Stimulated activated CD8-positive, alpha-beta memory T cell treated with anti-CD3 and anti-CD28 coated beads, Interleukin-12 subunit alpha, Interleukin-12 subunit beta, amount 100 ng/mL, for 24 hours (primary cell): ENCODE measurements around the gene BICDL2.

ENCODE experiments used
- DNase-seq: peaks from one replicate; pipeline ENCODE4 v3.0.0-alpha.2; 2020; ENCODE audit errors: extremely low read depth

The BICDL2 gene

DNA sequence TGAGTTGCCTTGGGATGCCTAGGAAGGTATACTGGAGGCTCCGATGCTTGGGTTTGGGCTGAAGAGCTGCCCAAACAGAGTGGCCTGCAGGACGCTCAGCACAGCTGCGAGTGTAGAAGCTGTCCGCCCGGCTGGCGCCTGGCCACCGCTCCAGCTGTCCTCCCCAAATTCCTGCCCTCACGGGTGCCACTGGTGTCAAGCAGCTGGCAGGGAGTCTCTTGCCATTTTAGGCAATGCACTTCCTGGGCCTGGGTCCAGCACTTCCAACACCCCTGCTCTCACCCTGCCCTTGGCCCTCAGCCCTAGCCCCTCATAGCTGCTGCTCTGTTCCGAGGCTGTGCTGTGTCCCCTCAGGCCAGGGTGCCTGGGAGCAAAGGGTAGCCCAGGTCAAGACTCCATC lies 51.3 kb downstream of the BICDL2 start:
- no peak for DNase-seq

DNA sequence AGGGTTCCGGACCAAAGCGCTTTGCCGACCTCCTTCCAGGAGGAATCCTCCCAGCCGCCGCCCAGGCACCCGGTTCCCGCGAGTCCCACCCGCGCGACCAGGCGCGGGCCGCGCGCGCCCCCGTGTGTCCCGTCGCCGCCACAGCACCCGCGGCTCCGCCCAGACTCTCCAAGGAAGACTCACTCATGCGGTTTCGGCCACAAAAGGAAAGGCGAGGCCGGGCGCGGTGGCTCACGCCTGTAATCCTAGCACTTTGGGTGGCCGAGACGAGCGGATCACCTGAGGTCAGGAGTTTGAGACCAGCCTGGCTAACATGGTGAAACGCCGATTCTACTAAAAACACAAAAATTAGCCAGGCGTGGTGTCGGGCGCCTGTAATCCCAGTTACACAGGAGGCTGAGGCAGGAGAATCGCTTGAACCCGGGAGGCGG lies 53.0 kb downstream of the BICDL2 start:
- no peak for DNase-seq

DNA sequence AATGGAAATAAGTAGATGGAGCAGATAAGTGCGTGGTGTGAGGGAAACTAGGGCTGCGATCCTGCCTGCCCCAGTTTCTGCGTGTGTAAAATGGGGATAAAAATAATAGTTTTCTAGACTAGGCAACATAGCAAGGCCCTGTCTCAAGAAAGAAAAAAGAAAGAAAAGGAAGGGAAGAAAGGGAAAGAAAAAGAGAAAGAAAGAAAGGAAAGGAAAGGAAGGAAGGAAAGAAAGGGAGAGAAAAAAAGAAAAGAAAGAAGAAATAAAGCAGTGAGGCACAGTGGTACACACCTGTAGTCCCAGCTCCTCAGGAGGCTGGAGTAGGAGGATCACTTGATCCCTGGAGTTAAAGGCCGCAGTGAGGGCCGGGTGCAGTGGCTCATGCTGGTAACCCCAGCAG lies 54.3 kb downstream of the BICDL2 start:
- DNase-seq, result no peak

DNA sequence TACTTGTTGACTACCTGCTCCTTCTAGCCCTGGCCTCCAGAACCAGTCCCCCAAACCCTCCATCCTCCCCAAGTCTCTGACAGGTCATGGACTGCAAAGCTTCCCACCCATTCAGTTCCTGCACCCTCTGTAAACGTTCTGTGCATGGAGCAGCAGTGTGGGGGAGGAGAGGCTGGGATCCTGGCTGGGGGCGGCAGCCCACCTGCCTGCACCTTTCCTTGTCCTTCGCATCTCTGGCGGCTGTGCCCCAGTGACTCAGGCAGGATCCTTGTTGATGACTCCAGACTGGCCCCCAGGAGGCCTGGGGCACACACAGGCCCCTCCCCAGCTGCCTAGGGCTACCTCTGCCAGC lies 54.9 kb downstream of the BICDL2 start:
- no peak for DNase-seq

DNA sequence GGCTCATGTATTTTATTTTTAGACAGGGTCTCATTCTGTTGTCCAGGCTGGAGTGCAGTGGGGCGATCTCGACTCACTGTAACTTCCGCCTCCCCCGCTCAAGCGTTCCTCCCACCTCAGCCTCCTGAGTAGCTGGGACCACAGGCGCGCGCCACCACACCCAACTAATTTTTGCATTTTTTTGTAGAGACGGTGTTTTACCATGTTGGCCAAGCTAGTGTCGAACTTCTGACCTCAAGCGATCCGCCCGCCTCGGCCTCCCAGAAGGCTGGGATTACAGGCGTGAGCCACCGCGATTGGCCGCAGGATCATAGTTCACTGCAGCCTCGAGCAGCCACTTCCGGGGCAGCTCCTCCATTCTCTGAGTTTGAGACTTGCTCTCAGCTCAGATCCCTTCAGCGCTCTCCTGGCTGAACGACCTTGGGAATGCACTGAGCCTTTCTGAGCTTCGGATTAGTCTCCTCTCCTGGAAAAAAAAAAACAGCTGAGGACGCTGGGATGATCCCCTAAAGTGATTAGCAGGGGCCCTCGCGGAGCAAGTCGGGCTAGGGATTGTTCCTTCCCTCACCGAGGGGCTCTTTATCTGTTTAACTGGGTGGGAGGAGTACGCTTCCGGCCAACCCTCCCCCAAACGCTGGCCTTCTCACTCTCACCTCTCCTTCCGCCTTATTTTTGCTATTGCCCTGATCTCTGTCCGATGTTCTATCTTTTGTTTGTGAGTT lies 55.4 kb downstream of the BICDL2 start:
- DNase-seq, result no peak

DNA sequence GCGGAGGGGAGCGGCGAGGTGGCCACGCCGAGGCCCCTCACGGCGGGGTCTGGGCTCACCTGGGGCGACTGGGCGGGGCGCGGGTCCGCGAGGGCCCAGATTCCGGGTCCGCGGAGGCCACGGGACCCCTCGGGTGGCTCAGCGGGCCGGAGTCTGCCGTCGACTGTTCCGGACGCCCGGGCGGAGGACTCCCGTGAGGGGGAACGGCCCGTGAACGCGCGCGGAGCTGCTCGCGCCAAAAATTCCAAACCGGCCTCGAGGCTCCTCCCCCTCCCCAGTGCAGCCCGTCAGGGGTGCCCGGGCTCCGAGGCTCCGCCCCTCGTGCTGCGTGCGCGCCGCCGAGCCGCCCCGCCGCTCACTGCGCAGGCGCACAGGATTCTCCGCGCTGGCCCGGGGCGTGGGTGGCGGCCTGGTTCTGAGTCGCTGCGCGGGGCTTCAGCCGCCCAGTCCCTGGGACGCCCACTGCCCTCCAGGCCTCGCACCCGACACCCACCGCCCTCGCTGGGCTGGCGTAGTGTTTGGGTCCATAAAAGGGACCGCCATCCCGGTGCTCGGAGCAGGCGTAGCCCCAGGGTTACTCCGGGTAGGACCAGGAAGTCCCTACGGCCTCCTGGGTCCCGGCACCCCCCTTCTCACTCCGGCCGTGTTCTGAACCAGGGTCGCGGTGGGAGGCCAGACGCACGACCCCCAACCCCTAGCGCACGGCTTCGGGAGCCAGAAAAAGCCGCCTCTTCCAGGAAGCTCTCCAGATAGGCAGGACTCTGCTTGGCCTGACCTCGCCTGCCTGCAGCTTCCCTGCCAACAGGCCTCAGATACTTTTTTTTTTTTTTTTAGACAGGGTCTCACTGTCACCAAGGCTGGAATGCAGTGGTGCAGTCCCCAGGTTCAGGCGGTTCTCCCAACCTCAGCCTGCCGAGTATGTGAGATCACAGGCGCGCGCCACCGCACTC lies 56.2 kb downstream of the BICDL2 start, which contains the start of gene PKMYT1:
Gene PKMYT1, minus strand, starts transcription at position 220 of the 950 bp plus-strand sequence. CDS start 789 bp downstream, outside the sequence.
- peak; percentile 89 for DNase-seq

DNA sequence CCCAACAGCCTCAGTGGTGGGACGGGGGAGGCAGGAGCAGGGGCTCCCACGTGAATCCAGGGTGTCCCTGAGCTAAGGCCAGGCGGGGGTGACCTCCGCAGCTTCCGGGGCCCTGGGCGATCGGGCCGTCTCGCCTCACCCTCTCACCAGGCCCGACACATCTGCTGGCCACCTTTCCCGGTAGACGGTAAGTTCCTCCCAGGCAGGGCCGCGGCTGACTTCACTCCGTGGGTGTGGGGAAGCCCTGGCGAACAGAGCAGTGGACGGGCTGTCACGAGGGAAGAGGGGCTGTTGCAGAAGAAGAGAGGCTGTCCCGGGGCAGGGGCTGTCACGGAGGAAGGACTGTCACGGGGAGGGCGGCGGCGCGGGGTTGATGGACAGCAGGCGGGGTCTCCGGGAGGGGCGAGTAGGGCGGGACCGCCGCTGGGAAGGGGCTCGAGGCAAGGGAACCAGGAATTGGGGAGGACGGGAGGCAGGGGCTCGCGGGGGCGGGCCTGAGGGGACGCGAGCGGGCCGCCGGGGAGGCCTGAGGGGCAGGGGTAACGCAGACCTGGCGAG lies 57.0 kb downstream of the BICDL2 start:
- no peak for DNase-seq
